MM.1S (cell line): ENCODE measurements around the gene DISP3.

Experiments used
- CTCF ChIP-seq: fragments of 300-600 bp; sonication (generic); IDR thresholded peaks from 2 replicates; pipeline ENCODE4 v1.5.1; 2016; ENCODE audit warnings: antibody characterized with exemption, low read length, mixed read lengths
- EZH2 ChIP-seq: fragments of 300-600 bp; sonication (generic); optimal IDR thresholded peaks from 2 replicates; pipeline ENCODE3; 2017; ENCODE audit warnings: low read depth, mild to moderate bottlenecking, antibody characterized with exemption, low read length, mixed read lengths
- EZH2phosphoT487 ChIP-seq: fragments of 300-600 bp; sonication (generic); IDR thresholded peaks from 2 replicates; pipeline ENCODE4 v1.6.1; 2018; ENCODE audit warnings: antibody characterized with exemption, low read length

GRCh38 chr1:11429226-11429625, 49.7 kb upstream of the DISP3 start:
- TF ChIP-seq CTCF (no peak), EZH2 (no peak), EZH2phosphoT487 (no peak)
